NCI-H146 (cell line): ENCODE measurements around the gene IL31.

Experiments
- DNase-seq: peaks from one replicate; lab custom pipeline; 2025; lab: John Stamatoyannopoulos, UW

Gene IL31

GRCh38 chr12:122155705-122156104 lies 18.3 kb downstream of the IL31 start:
- DNase-seq = no peak

- no peak for DNase-seq
These were observed 21.3 kb downstream of the IL31 start for GRCh38 chr12:122152754-122153153.

- DNase-seq = no peak
These were observed 23.8 kb downstream of the IL31 start for GRCh38 chr12:122150127-122150681.

GRCh38 chr12:122148657-122149056 lies 25.4 kb downstream of the IL31 start:
- no peak for DNase-seq

GRCh38 chr12:122147514-122148290 lies 26.3 kb downstream of the IL31 start:
- DNase-seq = no peak

GRCh38 chr12:122145505-122146330 lies 28.3 kb downstream of the IL31 start:
- no peak for DNase-seq

- DNase-seq = no peak
These were observed 29.1 kb downstream of the IL31 start for GRCh38 chr12:122144885-122145284.

GRCh38 chr12:122142857-122143256 lies 31.2 kb downstream of the IL31 start:
- no peak for DNase-seq

GRCh38 chr12:122141911-122142725 lies 31.9 kb downstream of the IL31 start:
- no peak for DNase-seq

GRCh38 chr12:122140467-122141257 lies 33.4 kb downstream of the IL31 start:
- no peak for DNase-seq

GRCh38 chr12:122139941-122140340 lies 34.1 kb downstream of the IL31 start:
- no peak for DNase-seq

- no peak for DNase-seq
These were observed 34.8 kb downstream of the IL31 start for GRCh38 chr12:122139266-122139665.

GRCh38 chr12:122138616-122139015 lies 35.4 kb downstream of the IL31 start:
- no peak for DNase-seq

- DNase-seq = no peak
These were observed 35.8 kb downstream of the IL31 start for GRCh38 chr12:122138181-122138580.

- DNase-seq = peak; percentile 28
These were observed 36.3 kb downstream of the IL31 start for GRCh38 chr12:122137681-122138080.

- no peak for DNase-seq
These were observed 36.8 kb downstream of the IL31 start for GRCh38 chr12:122137229-122137628.

- no peak for DNase-seq
These were observed 38.5 kb downstream of the IL31 start for GRCh38 chr12:122135437-122136031.

GRCh38 chr12:122133192-122133950 lies 40.6 kb downstream of the IL31 start:
- no peak for DNase-seq

- no peak for DNase-seq
These were observed 43.9 kb downstream of the IL31 start for GRCh38 chr12:122130150-122130549.

GRCh38 chr12:122129131-122129530 lies 44.9 kb downstream of the IL31 start:
- no peak for DNase-seq
